HepG2 (cell line): ENCODE data around the gene STRADA. TPM values are rescaled to one million over a fixed set of nuclear protein-coding genes. Genes with fewer than 3 reads are reported as not detected.

Experiments used
- ATAC-seq: fragments of 200-7000 bp; cut with Tn5 transposase; 3 replicates; pipeline ENCODE4 v1.9.1; 2020; ENCODE audit warnings: mild to moderate bottlenecking, moderate library complexity
- BruUV-seq: library from RNA; stranded (reverse); fragments of 400-500 nt; replicated peaks from 2 replicates; lab custom pipeline; 2021; lab: Mats Ljungman, UMichigan
- CTCF ChIA-PET: fragments of 300-600 bp; formaldehyde crosslinking; extraction: SDS; loops from one replicate; lab custom pipeline; 2021; ENCODE audit warnings: low total read pairs, inconsistent platforms, low intra/inter-chr PET ratio; lab: Yijun Ruan, JAX
- POLR2A ChIA-PET: fragments of 350-600 bp; sonication (Branson Sonifier 250); formaldehyde crosslinking; loops from one replicate; lab custom pipeline; 2020; ENCODE audit warnings: antibody characterized with exemption, inconsistent platforms; lab: Yijun Ruan, JAX
- DNase-seq: peaks from one replicate; pipeline ENCODE4 v3.0.0-alpha.2; 2015; ENCODE audit warnings: low spot score
- FAIRE-seq: peaks from 3 replicates; lab custom pipeline; 2011; peaks lifted over from hg19 to GRCh38; lab: Jason Lieb, UNC
- H2AFZ ChIP-seq: one replicate; pipeline ENCODE4 v1.6.1; 2011; ENCODE audit warnings: low read length, inconsistent platforms
- H3K27ac ChIP-seq: fragments of 300-600 bp; 3 replicates; pipeline ENCODE4 v1.8.0; 2011; ENCODE audit warnings: mixed run types, mild to moderate bottlenecking, mixed read lengths, low read length, inconsistent platforms; ENCODE audit not compliant: insufficient read depth; ENCODE audit errors: extremely low read length
- H3K27me3 ChIP-seq, 2 experiments: fragments of 200-600 bp in 1 of 2; 2 replicates in 1 of 2; 3 replicates in 1 of 2; pipeline versions ENCODE4 v1.6.0 to v1.8.0; 2011; ENCODE audit warnings: low read length in 2 of 2, mild to moderate bottlenecking in 2 of 2, moderate library complexity in 2 of 2, inconsistent platforms in 1 of 2; ENCODE audit not compliant: insufficient read depth in 2 of 2, control insufficient read depth in 1 of 2
- H3K36me3 ChIP-seq, 2 experiments: fragments of 200-600 bp in 1 of 2; replicated peaks in 1 of 2; 2 replicates in 1 of 2; 3 replicates in 1 of 2; pipeline versions ENCODE4 v1.5.1 to v1.8.0; 2011; ENCODE audit warnings: low read length in 2 of 2, inconsistent platforms in 1 of 2; ENCODE audit not compliant: insufficient read depth in 2 of 2, control insufficient read depth in 1 of 2
- H3K4me1 ChIP-seq: 2 replicates; pipeline ENCODE4 v1.5.1; 2012; ENCODE audit warnings: low read length, inconsistent platforms; ENCODE audit not compliant: insufficient read depth
- H3K4me2 ChIP-seq: 2 replicates; pipeline ENCODE4 v1.6.0; 2011; ENCODE audit warnings: low read depth, low read length, inconsistent platforms
- H3K4me3 ChIP-seq, 3 experiments: fragments of 200-600 bp in 1 of 3; sonication (generic), shearing (Covaris generic) in 1 of 3; replicated peaks in 1 of 3; 2 replicates each; pipeline ENCODE4 v1.5.1; 2011 to 2016; ENCODE audit warnings: low read length in 3 of 3, inconsistent platforms in 2 of 3, low read depth in 2 of 3, mild to moderate bottlenecking in 2 of 3, control low read depth in 1 of 3, mixed read lengths in 1 of 3; ENCODE audit not compliant: insufficient read depth in 1 of 3
- H3K79me2 ChIP-seq: one replicate; pipeline ENCODE4 v1.6.1; 2011; ENCODE audit warnings: low read length, inconsistent platforms; ENCODE audit not compliant: insufficient read depth
- H3K9ac ChIP-seq: 2 replicates; pipeline ENCODE4 v1.6.0; 2011; ENCODE audit warnings: mild to moderate bottlenecking, low read depth, low read length, inconsistent platforms; ENCODE audit not compliant: insufficient read depth
- H3K9me3 ChIP-seq: 2 replicates; pipeline ENCODE4 v1.5.1; 2012; ENCODE audit warnings: mild to moderate bottlenecking, low read length
- H4K20me1 ChIP-seq: 2 replicates; pipeline ENCODE4 v1.6.0; 2011; ENCODE audit warnings: inconsistent platforms, mild to moderate bottlenecking, low read length, moderate library complexity; ENCODE audit not compliant: insufficient read depth
- AGO2 ChIP-seq: fragments of 200-400 bp; formaldehyde crosslinking; optimal IDR thresholded peaks from 2 replicates; pipeline ENCODE3; 2017; ENCODE audit warnings: mild to moderate bottlenecking, low read depth, low read length, moderate library complexity
- CBFB ChIP-seq: sonication (generic); formaldehyde crosslinking; IDR thresholded peaks from 2 replicates; pipeline ENCODE4 v1.4.0; 2020; ENCODE audit warnings: missing genetic modification reagents
- CREB3 ChIP-seq: sonication (generic); formaldehyde crosslinking; IDR thresholded peaks from 2 replicates; pipeline ENCODE4 v1.5.0; 2020; ENCODE audit warnings: missing genetic modification reagents
- GATAD2A ChIP-seq: IDR thresholded peaks from 2 replicates; pipeline ENCODE4 v1.6.1; 2016
- PAXIP1 ChIP-seq: sonication (generic); formaldehyde crosslinking; conservative IDR thresholded peaks from 2 replicates; pipeline ENCODE4 v1.4.0; 2020; ENCODE audit warnings: mild to moderate bottlenecking, missing genetic modification reagents, moderate library complexity
- POLR2A ChIP-seq, 2 experiments: IDR thresholded peaks; 2 replicates each; pipeline ENCODE4 v1.6.1; 2011; ENCODE audit warnings: low read depth in 2 of 2, low read length in 2 of 2, mild to moderate bottlenecking in 1 of 2, moderate library complexity in 1 of 2; ENCODE audit not compliant: insufficient read depth in 1 of 2
- POLR2G ChIP-seq: fragments of 200-400 bp; formaldehyde crosslinking; IDR thresholded peaks from 2 replicates; pipeline ENCODE4 v1.6.1; 2018; ENCODE audit warnings: mild to moderate bottlenecking, low read depth, low read length, moderate library complexity
- ZNF121 ChIP-seq: sonication (generic); formaldehyde crosslinking; IDR thresholded peaks from 2 replicates; pipeline ENCODE4 v1.5.0; 2020; ENCODE audit warnings: mild to moderate bottlenecking, missing genetic modification reagents
- ZNF296 ChIP-seq: sonication (generic); formaldehyde crosslinking; conservative IDR thresholded peaks from 2 replicates; pipeline ENCODE4 v1.5.0; 2020; ENCODE audit warnings: mild to moderate bottlenecking, missing genetic modification reagents
- ZNF549 ChIP-seq: sonication (generic); formaldehyde crosslinking; IDR thresholded peaks from 2 replicates; pipeline ENCODE4 v1.5.0; 2020; ENCODE audit warnings: missing genetic modification reagents
- ZNF777 ChIP-seq: sonication (generic); formaldehyde crosslinking; IDR thresholded peaks from 2 replicates; pipeline ENCODE4 v1.4.0; 2020; ENCODE audit warnings: missing genetic modification reagents
- ZNF879 ChIP-seq: sonication (generic); formaldehyde crosslinking; IDR thresholded peaks from 2 replicates; pipeline ENCODE4 v1.8.1; 2023; ENCODE audit warnings: missing genetic modification reagents
- ZNF891 ChIP-seq: sonication (generic); formaldehyde crosslinking; IDR thresholded peaks from 2 replicates; pipeline ENCODE4 v1.5.0; 2020; ENCODE audit warnings: mild to moderate bottlenecking, missing genetic modification reagents
- ZSCAN22 ChIP-seq: sonication (generic); formaldehyde crosslinking; IDR thresholded peaks from 2 replicates; pipeline ENCODE4 v1.4.0; 2020; ENCODE audit warnings: mild to moderate bottlenecking, missing genetic modification reagents
- WGBS: methylation state at CpG from one replicate; pipeline ENCODE4 v1.1.6; 2017; ENCODE audit warnings: low lambda C conversion rate; 5-methylcytosine and 5-hydroxymethylcytosine counted together
- in situ Hi-C: cut with HindIII; loops from 2 replicates; pipeline ENCODE4 v1.10.0; 2017; ENCODE audit warnings: low pct_unique_long_range_greater_than_20kb; ENCODE audit not compliant: extremely low pct_ligation_motif_present
- intact Hi-C: fragments of 100-400 bp; cut with micrococcal nuclease; formaldehyde crosslinking; loops from one replicate; pipeline ENCODE4 v1.10.0; 2022; ENCODE audit not compliant: unreplicated experiment
- polyA plus RNA-seq, 8 experiments: library from polyadenylated mRNA; depleted of rRNA in 3 of 8; stranded (reverse) in 7 of 8; unstranded in 1 of 8; fragments of >200 nt; fragmentation: Illumina TruSeq in 4 of 8; extraction: Trizol in 4 of 8; gene quantifications; 2 replicates each; pipeline versions ENCODE4 v1.2.1 to v1.2.3, GENCODE V29; 2011 to 2016; ENCODE audit warnings: low read depth in 4 of 8, missing spikeins in 1 of 8, mixed read lengths in 1 of 8; ENCODE audit not compliant: insufficient read depth in 1 of 8
- total RNA-seq, 5 experiments: library from RNA; depleted of rRNA; stranded (reverse); fragments of >200 nt; fragmentation: Illumina TruSeq; extraction: Trizol; gene quantifications; 2 replicates each; pipeline ENCODE4 v1.2.3, GENCODE V29; 2016; ENCODE audit warnings: low read depth in 1 of 5
- TF ChIP-seq, protein P1 (sequence below): sonication (generic); formaldehyde crosslinking; IDR thresholded peaks from 2 replicates; pipeline ENCODE4 v1.4.0; 2020; ENCODE audit warnings: mild to moderate bottlenecking, missing genetic modification reagents, borderline replicate concordance
- TF ChIP-seq, protein P2 (sequence below): sonication (generic); formaldehyde crosslinking; IDR thresholded peaks from 2 replicates; pipeline ENCODE4 v1.4.0; 2020; ENCODE audit warnings: missing genetic modification reagents

The STRADA gene
- total and polyA plus RNA-seq, 2 of the 13 experiments (the other 11 are each of a cell fraction or from before 2014, with no cell fraction given) = 17.6 to 17.9 TPM

- POLR2A ChIA-PET = interaction anchor here (2.1 kb wide), 1 partner anchor 73 kb away, joined by 5 read pairs; the partner anchor contains the start of gene MAP3K3
- Histone ChIP-seq H3K4me1 (peaks cover 18% of the 10 kb centered on the region), H3K9me3 (no peaks in the 10 kb centered on the region), H3K79me2 (no peaks in the 10 kb centered on the region), H3K9ac (no peak overlapping the region), H3K36me3 (peaks cover 18 to 28% of the 10 kb centered on the region in 2 experiments), H4K20me1 (no peaks in the 10 kb centered on the region), H3K4me2 (no peak overlapping the region), H3K4me3 (no peak overlapping the region), H3K27me3 (no peaks in the 10 kb centered on the region), H2AFZ (no peak overlapping the region), H3K27ac (no peak overlapping the region)
- in situ Hi-C loops = loop anchor here (10.0 kb wide), 1 partner anchor 270 kb away; no protein-coding TSS in a partner anchor
- ATAC-seq (no peak), FAIRE-seq (no peak), DNase-seq (no peak)
- CTCF ChIA-PET = no interaction called here
- intact Hi-C loops = loop anchor here (5.0 kb wide), 1 partner anchor 273 kb away; no protein-coding TSS in a partner anchor
- BruUV-seq = TSS peak; percentile 53
- WGBS = 94% methylated on average over 15 of the region's 15 CpGs
- TF ChIP-seq PAXIP1 (CRISPR knock-in tag) (no peak), POLR2A (IDR thresholded peaks at IDR 0.05; ENCODE audit: insufficient read depth in 1 of 2, low read depth in 2 of 2, low read length in 2 of 2) (0 out of 4 replicates have a peak, but pooled peaks of 1 of the 2 experiments have one; percentile 20), ZNF121 (no peak), ZNF891 (CRISPR knock-in tag) (0 out of 2 replicates have a peak, but pooled peaks have one; percentile 36), GATAD2A (CRISPR knock-in tag) (no peak), ZNF879 (CRISPR knock-in tag) (no peak), CBFB (CRISPR knock-in tag) (no peak), ZNF549 (no peak), ZSCAN22 (CRISPR knock-in tag) (no peak), POLR2G (peak; percentile 46; the same call in 1 of the 2 replicates), AGO2 (peak; percentile 5), ZNF296 (CRISPR knock-in tag) (no peak), CREB3 (no peak), ZNF777 (CRISPR knock-in tag) (no peak)
- TF ChIP-seq, protein P1, sequence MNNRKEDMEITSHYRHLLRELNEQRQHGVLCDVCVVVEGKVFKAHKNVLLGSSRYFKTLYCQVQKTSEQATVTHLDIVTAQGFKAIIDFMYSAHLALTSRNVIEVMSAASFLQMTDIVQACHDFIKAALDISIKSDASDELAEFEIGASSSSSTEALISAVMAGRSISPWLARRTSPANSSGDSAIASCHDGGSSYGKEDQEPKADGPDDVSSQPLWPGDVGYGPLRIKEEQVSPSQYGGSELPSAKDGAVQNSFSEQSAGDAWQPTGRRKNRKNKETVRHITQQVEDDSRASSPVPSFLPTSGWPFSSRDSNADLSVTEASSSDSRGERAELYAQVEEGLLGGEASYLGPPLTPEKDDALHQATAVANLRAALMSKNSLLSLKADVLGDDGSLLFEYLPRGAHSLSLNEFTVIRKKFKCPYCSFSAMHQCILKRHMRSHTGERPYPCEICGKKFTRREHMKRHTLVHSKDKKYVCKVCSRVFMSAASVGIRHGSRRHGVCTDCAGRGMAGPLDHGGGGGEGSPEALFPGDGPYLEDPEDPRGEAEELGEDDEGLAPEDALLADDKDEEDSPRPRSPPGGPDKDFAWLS (CRISPR knock-in tag) = no peak
- TF ChIP-seq, protein P2, sequence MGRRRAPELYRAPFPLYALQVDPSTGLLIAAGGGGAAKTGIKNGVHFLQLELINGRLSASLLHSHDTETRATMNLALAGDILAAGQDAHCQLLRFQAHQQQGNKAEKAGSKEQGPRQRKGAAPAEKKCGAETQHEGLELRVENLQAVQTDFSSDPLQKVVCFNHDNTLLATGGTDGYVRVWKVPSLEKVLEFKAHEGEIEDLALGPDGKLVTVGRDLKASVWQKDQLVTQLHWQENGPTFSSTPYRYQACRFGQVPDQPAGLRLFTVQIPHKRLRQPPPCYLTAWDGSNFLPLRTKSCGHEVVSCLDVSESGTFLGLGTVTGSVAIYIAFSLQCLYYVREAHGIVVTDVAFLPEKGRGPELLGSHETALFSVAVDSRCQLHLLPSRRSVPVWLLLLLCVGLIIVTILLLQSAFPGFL (CRISPR knock-in tag) = no peak
Measured at GRCh38 chr17:63694950-63695773, 46.4 kb downstream of the STRADA start.
